ENCODE data around the gene IGF2BP2.

- no peak for TF ChIP-seq CTCF (conservative IDR thresholded peaks at IDR 0.05)
- TF ChIP-seq ZFX (IDR thresholded peaks at IDR 0.05) = no peak
Observed at GRCh38 chr3:185781759-185782158, 43.1 kb downstream of the IGF2BP2 start.
